D721Med (cell line): Measurements from ENCODE around the gene KCNJ2.

ENCODE experiments used
- DNase-seq: peaks from one replicate; pipeline ENCODE4 v3.0.0; 2011; ENCODE audit warnings: low spot score; ENCODE audit not compliant: insufficient read length
- FAIRE-seq: peaks from 2 replicates; lab custom pipeline; 2011; peaks lifted over from hg19 to GRCh38; lab: Jason Lieb, UNC
- TF ChIP-seq, protein P1 (sequence below): IDR thresholded peaks from 2 replicates; pipeline ENCODE4 v1.5.1; 2012; ENCODE audit warnings: mild to moderate bottlenecking, control low read depth; ENCODE audit not compliant: insufficient read depth; ENCODE audit errors: missing control alignments

Gene KCNJ2

DNA sequence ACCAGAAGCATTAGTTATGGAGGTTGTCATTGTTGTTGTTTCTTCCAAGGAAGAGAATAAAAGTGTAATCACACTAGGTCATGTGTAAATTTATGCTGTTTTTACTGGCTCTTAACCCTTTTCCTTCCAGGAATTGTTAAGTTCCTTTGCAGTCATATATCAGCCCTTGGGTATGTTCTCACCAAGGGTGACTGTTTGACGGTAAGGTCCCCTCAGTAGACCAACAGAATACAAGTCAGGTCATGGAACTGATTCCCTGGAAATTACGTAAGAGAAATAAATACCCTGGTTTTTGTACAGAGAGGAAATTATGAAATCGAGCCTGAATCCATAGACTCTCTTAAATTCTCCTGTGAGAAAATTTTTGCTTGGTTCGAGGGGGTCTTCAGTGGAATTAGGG lies 11.2 kb upstream of the KCNJ2 start:
- TF ChIP-seq, protein P1, sequence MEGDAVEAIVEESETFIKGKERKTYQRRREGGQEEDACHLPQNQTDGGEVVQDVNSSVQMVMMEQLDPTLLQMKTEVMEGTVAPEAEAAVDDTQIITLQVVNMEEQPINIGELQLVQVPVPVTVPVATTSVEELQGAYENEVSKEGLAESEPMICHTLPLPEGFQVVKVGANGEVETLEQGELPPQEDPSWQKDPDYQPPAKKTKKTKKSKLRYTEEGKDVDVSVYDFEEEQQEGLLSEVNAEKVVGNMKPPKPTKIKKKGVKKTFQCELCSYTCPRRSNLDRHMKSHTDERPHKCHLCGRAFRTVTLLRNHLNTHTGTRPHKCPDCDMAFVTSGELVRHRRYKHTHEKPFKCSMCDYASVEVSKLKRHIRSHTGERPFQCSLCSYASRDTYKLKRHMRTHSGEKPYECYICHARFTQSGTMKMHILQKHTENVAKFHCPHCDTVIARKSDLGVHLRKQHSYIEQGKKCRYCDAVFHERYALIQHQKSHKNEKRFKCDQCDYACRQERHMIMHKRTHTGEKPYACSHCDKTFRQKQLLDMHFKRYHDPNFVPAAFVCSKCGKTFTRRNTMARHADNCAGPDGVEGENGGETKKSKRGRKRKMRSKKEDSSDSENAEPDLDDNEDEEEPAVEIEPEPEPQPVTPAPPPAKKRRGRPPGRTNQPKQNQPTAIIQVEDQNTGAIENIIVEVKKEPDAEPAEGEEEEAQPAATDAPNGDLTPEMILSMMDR = no peak
- FAIRE-seq (no peak), DNase-seq (no peak)

DNA sequence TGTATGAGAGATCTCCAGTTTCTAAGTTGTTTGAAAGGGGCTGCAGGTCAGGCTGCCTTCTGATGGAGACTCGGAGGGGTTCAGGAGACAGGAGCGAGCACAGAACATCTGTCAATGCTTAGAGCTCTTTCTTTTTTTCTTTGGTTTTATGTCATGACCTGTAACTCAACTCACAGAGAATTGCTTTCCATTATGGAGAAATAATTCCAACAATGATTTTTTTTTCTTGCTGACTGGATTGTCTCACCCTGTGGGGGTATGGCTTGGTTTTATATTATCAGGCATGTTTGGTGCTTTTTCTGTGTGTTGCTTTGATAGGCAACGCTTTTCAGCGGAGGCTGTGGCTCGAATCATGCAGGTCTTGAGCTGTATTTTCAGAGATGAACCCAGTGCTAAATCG lies 10.7 kb upstream of the KCNJ2 start:
- no peak for DNase-seq
- TF ChIP-seq, protein P1 = no peak
- no peak for FAIRE-seq

DNA sequence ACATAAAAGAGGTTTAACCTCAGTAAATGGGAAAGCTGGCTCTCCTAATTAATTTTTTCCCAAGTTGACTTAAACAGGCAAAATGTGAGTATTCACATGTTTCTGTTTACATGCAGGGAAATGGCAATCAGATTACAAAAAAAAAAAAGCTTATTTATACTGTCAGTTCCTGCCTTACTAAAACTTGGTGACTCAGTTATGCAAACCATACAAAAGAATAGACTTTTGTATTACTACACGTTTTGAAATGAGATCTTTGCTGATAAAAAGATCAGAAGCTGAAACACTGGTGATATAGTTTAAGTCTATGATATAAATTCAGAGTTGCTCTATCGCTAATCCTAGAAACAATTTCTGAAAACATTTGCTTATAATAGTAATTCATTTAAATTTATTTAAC lies 9.4 kb upstream of the KCNJ2 start:
- TF ChIP-seq, protein P1 = no peak
- DNase-seq (no peak), FAIRE-seq (no peak)

DNA sequence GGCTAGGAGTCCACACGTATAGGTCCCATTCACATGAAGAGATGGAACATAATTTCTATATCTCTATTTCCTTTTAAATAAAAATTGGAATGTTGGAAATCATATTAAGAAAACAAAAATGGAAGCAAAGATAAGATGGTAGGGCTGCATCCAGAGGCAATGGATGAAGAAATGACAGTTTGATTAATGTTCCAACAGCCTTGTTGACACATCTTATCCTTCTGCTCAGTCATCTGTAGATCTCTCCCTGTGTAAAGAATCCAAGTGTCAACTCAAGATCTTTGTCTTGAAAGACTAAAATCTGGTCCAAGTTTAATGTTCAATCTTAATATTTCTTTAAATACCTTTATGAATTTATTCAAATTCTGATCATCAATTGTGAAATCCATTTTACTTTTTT lies 7.8 kb upstream of the KCNJ2 start:
- TF ChIP-seq, protein P1 = no peak
- FAIRE-seq (no peak), DNase-seq (no peak)

DNA sequence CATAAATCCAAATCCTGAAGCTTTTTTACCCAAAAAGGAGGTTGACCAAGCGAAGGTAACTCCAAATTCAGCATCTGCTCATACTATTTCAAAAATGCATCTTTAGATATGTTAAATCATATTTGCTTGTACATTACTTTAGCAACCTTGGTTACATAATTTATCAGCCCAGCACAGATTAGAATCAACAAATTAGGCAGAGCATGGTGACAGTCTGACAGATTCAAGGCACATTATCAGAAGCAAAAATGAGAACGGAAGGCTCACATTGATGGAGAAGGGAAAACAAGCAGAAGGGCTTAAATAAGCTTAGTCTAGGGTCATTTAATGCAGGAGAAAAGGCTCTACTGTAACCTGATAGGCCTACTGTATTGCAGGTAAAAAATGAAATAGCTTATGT lies 3.9 kb upstream of the KCNJ2 start:
- FAIRE-seq (no peak), DNase-seq (no peak)
- TF ChIP-seq, protein P1 = no peak

DNA sequence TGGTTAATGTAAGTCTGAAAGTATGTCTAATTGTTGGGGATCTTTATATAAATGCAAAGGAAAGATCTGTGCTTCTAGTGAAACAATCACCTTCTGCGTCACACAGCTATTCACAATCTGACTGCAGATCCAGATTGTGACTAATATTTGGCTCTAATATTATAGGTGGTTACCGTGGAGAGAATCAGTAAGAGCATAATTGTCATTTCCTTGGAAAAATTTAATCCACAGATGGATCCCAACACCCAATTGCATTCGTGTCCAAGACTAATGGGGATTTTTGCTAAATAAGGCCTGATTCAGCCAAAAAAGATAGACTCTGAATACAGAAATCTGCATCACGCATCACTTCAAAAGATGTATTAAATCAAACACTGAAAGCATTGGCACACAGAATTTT lies 2.7 kb upstream of the KCNJ2 start:
- FAIRE-seq (no peak), DNase-seq (no peak)
- TF ChIP-seq, protein P1 = no peak

DNA sequence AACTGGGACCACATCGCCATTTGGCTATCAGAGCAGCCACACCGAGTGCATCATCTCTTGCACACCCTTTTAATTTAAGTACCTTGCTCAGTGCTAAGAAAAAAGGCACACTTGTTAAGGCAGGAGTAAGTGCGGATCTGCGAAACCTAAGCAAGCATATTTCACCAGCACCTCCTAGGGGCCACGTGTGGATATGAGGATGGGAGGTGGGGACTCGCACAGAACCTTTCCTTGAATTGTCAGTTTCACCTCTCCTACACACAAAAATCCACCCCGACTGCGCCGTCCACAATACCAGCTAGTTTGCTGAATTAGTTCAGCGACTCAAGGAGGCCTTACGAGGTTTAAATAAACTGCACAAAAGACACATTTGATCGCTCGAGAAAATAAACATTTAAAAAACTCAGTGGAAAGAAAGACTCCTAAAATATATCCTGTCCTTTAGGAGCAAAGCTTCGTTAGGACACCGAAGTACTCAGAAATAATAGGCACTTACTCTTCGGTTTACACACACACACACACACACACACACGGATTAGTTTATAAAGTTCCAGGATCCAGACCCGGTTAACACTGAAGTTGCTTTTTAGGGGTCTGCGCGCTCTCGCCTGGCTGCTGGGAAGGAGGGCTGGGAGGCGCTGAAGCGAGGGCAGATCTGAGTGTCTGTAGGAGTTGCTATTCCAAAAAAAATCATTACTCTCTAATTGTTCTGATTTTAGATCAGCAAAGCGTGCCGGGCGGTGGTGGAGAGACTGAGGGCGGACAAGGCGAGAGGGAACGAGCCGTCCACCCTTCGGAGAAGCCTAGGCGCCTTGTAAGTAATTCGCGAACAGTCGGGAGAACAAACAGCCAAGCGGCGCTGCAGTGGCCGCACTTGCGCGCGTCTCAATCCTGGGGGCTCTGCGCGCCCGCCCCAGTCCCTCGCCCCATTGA lies 1.0 kb upstream of the KCNJ2 start:
- DNase-seq = no peak
- FAIRE-seq = no peak
- TF ChIP-seq, protein P1 = peak; percentile 89
